ENCODE results near the gene KCTD21. TPM values are rescaled to one million over a fixed set of nuclear protein-coding genes. Genes with fewer than 3 reads are reported as not detected.

The KCTD21 gene
- total and polyA plus RNA-seq, 2 donors (not counting 1 experiment from before 2014, with no cell fraction given), result 4.3 to 8.0 TPM

DNA sequence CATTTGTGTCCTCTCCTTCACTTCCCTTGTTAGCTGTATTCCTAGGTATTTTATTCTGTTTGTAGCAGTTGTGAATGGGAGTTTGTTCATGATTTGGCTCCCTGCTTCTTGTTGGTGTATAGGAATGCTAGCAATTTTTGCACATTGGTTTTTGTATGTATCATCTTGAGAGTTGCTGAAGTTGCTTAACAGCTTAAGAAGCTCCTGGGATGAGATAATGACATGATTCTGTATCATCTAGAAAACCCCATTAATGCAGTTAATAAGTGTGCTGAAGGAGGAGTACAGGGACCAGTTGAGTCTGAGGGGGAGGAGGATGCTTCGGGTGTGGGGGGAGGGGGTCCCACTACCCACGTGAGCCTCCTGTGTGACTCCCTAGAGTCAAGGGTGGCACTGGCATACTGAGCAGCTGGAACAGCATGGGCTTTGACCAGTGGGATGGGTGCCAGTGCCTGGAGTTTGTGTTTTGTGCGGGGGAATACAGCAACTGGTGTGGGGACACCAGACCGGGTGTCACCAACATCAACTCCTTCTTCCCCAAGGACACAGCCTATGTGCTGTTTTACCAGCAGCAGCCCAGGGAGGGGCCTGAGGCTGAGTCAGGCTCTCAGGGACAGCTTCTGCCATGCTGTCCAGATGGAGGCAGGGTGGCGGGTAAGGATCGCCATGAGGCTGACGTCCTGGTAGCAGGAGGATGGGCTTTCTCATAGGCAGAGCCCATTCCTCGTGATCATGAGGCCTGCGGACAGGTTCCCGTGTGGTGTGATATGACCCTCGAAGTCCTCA is 24.4 kb upstream of the KCTD21 start:
- Histone ChIP-seq H2AFZ (ENCODE audit: insufficient read depth, low read depth, low read length, poor library complexity, severe bottlenecking) (no peak overlapping the region), H3K4me2 (replicated peaks; ENCODE audit: low read depth, low read length, poor library complexity, severe bottlenecking) (no peak overlapping the region), H3K79me2 (ENCODE audit: control insufficient read depth, insufficient read depth, low read length) (no peaks in the 10 kb centered on the region), H4K20me1 (ENCODE audit: control insufficient read depth, insufficient read depth, low read length, poor library complexity, severe bottlenecking) (no peaks in the 10 kb centered on the region), H3K36me3 (replicated peaks in 1 of 2; ENCODE audit: control extremely low read depth in 1 of 2, control insufficient read depth in 1 of 2, extremely low read depth in 1 of 2, insufficient read depth in 2 of 2, low read length in 1 of 2) (peaks cover 0 to 7% of the 10 kb centered on the region in 2 experiments), H3K9ac (ENCODE audit: low read length) (no peak overlapping the region), H3K27ac (ENCODE audit: low read length in 2 of 2) (no peak overlapping the region), H3K27me3 (replicated peaks in 1 of 4; ENCODE audit: control extremely low read depth in 1 of 4, control insufficient read depth in 3 of 4, insufficient read depth in 4 of 4, low read length in 3 of 4) (no peaks in the 10 kb centered on the region), H3K4me3 (ENCODE audit: control extremely low read depth in 1 of 5, extremely low read depth in 1 of 5, insufficient read depth in 1 of 5, low read depth in 2 of 5, low read length in 4 of 5) (no peak overlapping the region), H3K4me1 (ENCODE audit: control insufficient read depth in 2 of 2, insufficient read depth in 2 of 2, low read length in 2 of 2) (no peaks in the 10 kb centered on the region), H3K9me3 (ENCODE audit: control extremely low read depth in 1 of 3, control insufficient read depth in 2 of 3, insufficient read depth in 1 of 3, low read length in 2 of 3) (no peaks in the 10 kb centered on the region)
- ATAC-seq (ENCODE audit: low read depth), result no peak
- ChIA-PET POLR2A (no interaction called here), CTCF (interaction anchor here (2.2 kb wide), 1 partner anchor 352 kb away, joined by 7 read pairs; no protein-coding TSS in a partner anchor)
- no peaks in the 10 kb centered on the region for H3K4me1 Mint-ChIP-seq
- TF ChIP-seq, protein P1, sequence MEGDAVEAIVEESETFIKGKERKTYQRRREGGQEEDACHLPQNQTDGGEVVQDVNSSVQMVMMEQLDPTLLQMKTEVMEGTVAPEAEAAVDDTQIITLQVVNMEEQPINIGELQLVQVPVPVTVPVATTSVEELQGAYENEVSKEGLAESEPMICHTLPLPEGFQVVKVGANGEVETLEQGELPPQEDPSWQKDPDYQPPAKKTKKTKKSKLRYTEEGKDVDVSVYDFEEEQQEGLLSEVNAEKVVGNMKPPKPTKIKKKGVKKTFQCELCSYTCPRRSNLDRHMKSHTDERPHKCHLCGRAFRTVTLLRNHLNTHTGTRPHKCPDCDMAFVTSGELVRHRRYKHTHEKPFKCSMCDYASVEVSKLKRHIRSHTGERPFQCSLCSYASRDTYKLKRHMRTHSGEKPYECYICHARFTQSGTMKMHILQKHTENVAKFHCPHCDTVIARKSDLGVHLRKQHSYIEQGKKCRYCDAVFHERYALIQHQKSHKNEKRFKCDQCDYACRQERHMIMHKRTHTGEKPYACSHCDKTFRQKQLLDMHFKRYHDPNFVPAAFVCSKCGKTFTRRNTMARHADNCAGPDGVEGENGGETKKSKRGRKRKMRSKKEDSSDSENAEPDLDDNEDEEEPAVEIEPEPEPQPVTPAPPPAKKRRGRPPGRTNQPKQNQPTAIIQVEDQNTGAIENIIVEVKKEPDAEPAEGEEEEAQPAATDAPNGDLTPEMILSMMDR (IDR thresholded peaks at IDR 0.05), result no peak
- no peak for TF ChIP-seq EZH2 (IDR thresholded peaks at IDR 0.05; ENCODE audit: borderline replicate concordance, insufficient read depth, low read depth, low read length, poor library complexity, severe bottlenecking)
- H3K27me3 Mint-ChIP-seq, result no peaks in the 10 kb centered on the region
- intact Hi-C loops (cut with micrococcal nuclease), result no loop called here
- H3K4me3 Mint-ChIP-seq, result no peak overlapping the region
- no peak for DNase-seq
- H3K9me3 Mint-ChIP-seq (ENCODE audit: insufficient read depth), result no peaks in the 10 kb centered on the region
- WGBS (ENCODE audit: insufficient coverage), result 91% methylated on average over 6 of the region's 11 CpGs
- no peak overlapping the region for H3K27ac Mint-ChIP-seq

DNA sequence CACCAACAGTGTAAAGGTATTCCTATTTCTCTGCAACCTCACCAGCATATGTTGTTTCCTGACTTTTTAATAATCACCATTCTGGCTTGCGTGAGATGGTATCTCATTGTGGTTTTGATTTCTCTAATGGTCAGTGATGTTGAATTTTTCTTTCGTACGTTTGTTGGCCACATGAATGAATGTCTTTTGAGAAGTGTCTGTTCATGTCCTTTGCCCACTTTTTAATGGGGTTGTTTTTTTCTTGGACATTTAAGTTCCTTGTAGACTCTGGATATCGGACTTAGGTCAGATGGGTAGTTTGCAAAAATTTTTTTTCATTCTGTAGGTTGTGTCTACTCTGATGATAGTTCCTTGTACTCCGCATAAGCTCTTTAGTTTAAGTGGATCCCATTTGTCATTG is 23.1 kb upstream of the KCTD21 start:
- DNase-seq (no peak), ATAC-seq (ENCODE audit: low read depth) (no peak)
- Histone ChIP-seq H3K9me3 (ENCODE audit: control extremely low read depth in 1 of 3, control insufficient read depth in 2 of 3, insufficient read depth in 1 of 3, low read length in 2 of 3) (no peaks in the 10 kb centered on the region), H3K4me1 (ENCODE audit: control insufficient read depth in 2 of 2, insufficient read depth in 2 of 2, low read length in 2 of 2) (no peaks in the 10 kb centered on the region), H2AFZ (ENCODE audit: insufficient read depth, low read depth, low read length, poor library complexity, severe bottlenecking) (no peak overlapping the region), H3K79me2 (ENCODE audit: control insufficient read depth, insufficient read depth, low read length) (no peaks in the 10 kb centered on the region), H3K27me3 (replicated peaks in 1 of 4; ENCODE audit: control extremely low read depth in 1 of 4, control insufficient read depth in 3 of 4, insufficient read depth in 4 of 4, low read length in 3 of 4) (no peaks in the 10 kb centered on the region), H4K20me1 (ENCODE audit: control insufficient read depth, insufficient read depth, low read length, poor library complexity, severe bottlenecking) (no peaks in the 10 kb centered on the region), H3K36me3 (replicated peaks in 1 of 2; ENCODE audit: control extremely low read depth in 1 of 2, control insufficient read depth in 1 of 2, extremely low read depth in 1 of 2, insufficient read depth in 2 of 2, low read length in 1 of 2) (peaks cover 0 to 7% of the 10 kb centered on the region in 2 experiments), H3K4me2 (replicated peaks; ENCODE audit: low read depth, low read length, poor library complexity, severe bottlenecking) (no peak overlapping the region), H3K9ac (ENCODE audit: low read length) (no peak overlapping the region), H3K4me3 (ENCODE audit: control extremely low read depth in 1 of 5, extremely low read depth in 1 of 5, insufficient read depth in 1 of 5, low read depth in 2 of 5, low read length in 4 of 5) (no peak overlapping the region), H3K27ac (ENCODE audit: low read length in 2 of 2) (no peak overlapping the region)
- WGBS (ENCODE audit: insufficient coverage), result 100% methylated on average over 3 of the region's 5 CpGs
- no peak overlapping the region for H3K4me3 Mint-ChIP-seq
- H3K27ac Mint-ChIP-seq, result no peak overlapping the region
- intact Hi-C loops (cut with micrococcal nuclease), result no loop called here
- TF ChIP-seq, protein P1 (IDR thresholded peaks at IDR 0.05), result no peak
- no peak for TF ChIP-seq EZH2 (IDR thresholded peaks at IDR 0.05; ENCODE audit: borderline replicate concordance, insufficient read depth, low read depth, low read length, poor library complexity, severe bottlenecking)
- ChIA-PET CTCF (no interaction called here), POLR2A (interaction anchor here (0.7 kb wide), 1 partner anchor 363 kb away, joined by 6 read pairs; no protein-coding TSS in a partner anchor)
- no peaks in the 10 kb centered on the region for H3K4me1 Mint-ChIP-seq
- no peaks in the 10 kb centered on the region for H3K27me3 Mint-ChIP-seq
- H3K9me3 Mint-ChIP-seq (ENCODE audit: insufficient read depth), result no peaks in the 10 kb centered on the region
